Measurements from ENCODE around the gene CUTA.

- TF ChIP-seq CTCF (IDR thresholded peaks at IDR 0.05) (no peak), POLR2A (IDR thresholded peaks at IDR 0.05) (no peak)
Observed at GRCh38 chr6:33452496-33452895, 34.6 kb upstream of the CUTA start.

Measured in testis (tissue), 2 donors.